ENCODE results near the gene TRABD2B. TPM values are rescaled to one million over a fixed set of nuclear protein-coding genes. Genes with fewer than 3 reads are reported as not detected.

The TRABD2B gene
- total RNA-seq, 1 donor from 2014 or later: 0.64 TPM

GRCh38 chr1:47814612-47815395, 182.4 kb downstream of the TRABD2B start:
- H3K9me3 Mint-ChIP-seq (ENCODE audit: unreplicated experiment): peaks cover 6% of the 10 kb centered on the region
- no peak for DNase-seq
- TF ChIP-seq CTCF (IDR thresholded peaks at IDR 0.05; ENCODE audit: partially characterized antibody, unreplicated experiment): no peak
- H3K4me1 Mint-ChIP-seq (ENCODE audit: low read depth, unreplicated experiment): peaks cover 17% of the 10 kb centered on the region
- H3K27ac Mint-ChIP-seq (ENCODE audit: unreplicated experiment): no peak overlapping the region
- peaks cover 7% of the 10 kb centered on the region for H3K27me3 Mint-ChIP-seq (ENCODE audit: unreplicated experiment)
- peaks cover 5% of the 10 kb centered on the region for H3K36me3 Mint-ChIP-seq (ENCODE audit: unreplicated experiment)
- no peak overlapping the region for H3K4me3 Mint-ChIP-seq (ENCODE audit: unreplicated experiment)

- peaks cover 17% of the 10 kb centered on the region for H3K4me1 Mint-ChIP-seq (ENCODE audit: low read depth, unreplicated experiment)
- H3K9me3 Mint-ChIP-seq (ENCODE audit: unreplicated experiment): peaks cover 6% of the 10 kb centered on the region
These were observed 183.2 kb downstream of the TRABD2B start for GRCh38 chr1:47813970-47814369.

GRCh38 chr1:47812904-47813514, 184.2 kb downstream of the TRABD2B start:
- Mint-ChIP-seq H3K4me1 (ENCODE audit: low read depth, unreplicated experiment) (peaks cover 17% of the 10 kb centered on the region), H3K36me3 (ENCODE audit: unreplicated experiment) (peaks cover 5% of the 10 kb centered on the region), H3K4me3 (ENCODE audit: unreplicated experiment) (no peak overlapping the region), H3K9me3 (ENCODE audit: unreplicated experiment) (peaks cover 6% of the 10 kb centered on the region), H3K27me3 (ENCODE audit: unreplicated experiment) (peaks cover 7% of the 10 kb centered on the region), H3K27ac (ENCODE audit: unreplicated experiment) (no peak overlapping the region)
- TF ChIP-seq CTCF (IDR thresholded peaks at IDR 0.05; ENCODE audit: partially characterized antibody, unreplicated experiment): no peak
- DNase-seq: no peak

More at GRCh38 chr1:47813970-47814369, 183.2 kb downstream of the TRABD2B start:
- no peak overlapping the region for H3K4me3 Mint-ChIP-seq (ENCODE audit: unreplicated experiment)
- DNase-seq: no peak
- H3K36me3 Mint-ChIP-seq (ENCODE audit: unreplicated experiment): peaks cover 5% of the 10 kb centered on the region
- H3K27ac Mint-ChIP-seq (ENCODE audit: unreplicated experiment): no peak overlapping the region
- no peak for TF ChIP-seq CTCF (IDR thresholded peaks at IDR 0.05; ENCODE audit: partially characterized antibody, unreplicated experiment)
- H3K27me3 Mint-ChIP-seq (ENCODE audit: unreplicated experiment): peaks cover 7% of the 10 kb centered on the region

- Mint-ChIP-seq H3K27ac (ENCODE audit: unreplicated experiment) (no peak overlapping the region), H3K4me3 (ENCODE audit: unreplicated experiment) (no peak overlapping the region), H3K9me3 (ENCODE audit: unreplicated experiment) (peaks cover 8% of the 10 kb centered on the region), H3K4me1 (ENCODE audit: low read depth, unreplicated experiment) (peaks cover 21% of the 10 kb centered on the region), H3K36me3 (ENCODE audit: unreplicated experiment) (peaks cover under 1% of the 10 kb centered on the region), H3K27me3 (ENCODE audit: unreplicated experiment) (peaks cover 7% of the 10 kb centered on the region)
- no peak for TF ChIP-seq CTCF (IDR thresholded peaks at IDR 0.05; ENCODE audit: partially characterized antibody, unreplicated experiment)
- no peak for DNase-seq
These were observed 186.1 kb downstream of the TRABD2B start for GRCh38 chr1:47810964-47811682.
